ENCODE results near the gene OR11H7.
"Not testable (repeated sequence)": the region's sequence is repeated elsewhere in the genome, so short reads cannot be mapped to it uniquely, and the experiment has no call there.

OR11H7 gene

DNA sequence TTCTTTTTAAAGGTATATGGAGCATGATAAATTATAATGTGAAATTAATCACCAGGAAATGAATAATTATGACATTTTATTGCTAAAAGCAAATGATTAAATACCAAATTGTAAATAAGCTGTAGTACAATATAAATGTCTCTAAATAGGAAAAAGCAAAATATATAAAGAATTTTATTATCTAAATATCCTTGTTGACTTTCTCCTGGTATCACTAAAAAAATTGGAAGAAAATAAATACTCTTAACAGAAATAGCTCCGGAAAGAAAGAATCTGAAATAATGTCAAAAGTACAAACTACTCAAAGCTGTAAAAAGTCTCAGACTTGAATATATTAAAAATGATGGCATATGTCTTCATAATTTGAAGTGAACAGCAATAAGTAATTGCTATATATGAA, at the start of gene OR11H7:
Gene OR11H7 (plus strand): TSS at position 301 of the 400 bp plus-strand sequence.
- no peak for DNase-seq (ENCODE audit: low read depth in 2 of 2)

- DNase-seq (ENCODE audit: low read depth in 2 of 2), result no peak
Measured at GRCh38 chr14:20179218-20179617, 49.6 kb upstream of the OR11H7 start.

- no peak for DNase-seq (ENCODE audit: low read depth in 2 of 2)
Measured at GRCh38 chr14:20179880-20180279, 48.9 kb upstream of the OR11H7 start.

- no peak for DNase-seq (ENCODE audit: low read depth in 2 of 2)
Measured at GRCh38 chr14:20180486-20180885, 48.3 kb upstream of the OR11H7 start.

DNA sequence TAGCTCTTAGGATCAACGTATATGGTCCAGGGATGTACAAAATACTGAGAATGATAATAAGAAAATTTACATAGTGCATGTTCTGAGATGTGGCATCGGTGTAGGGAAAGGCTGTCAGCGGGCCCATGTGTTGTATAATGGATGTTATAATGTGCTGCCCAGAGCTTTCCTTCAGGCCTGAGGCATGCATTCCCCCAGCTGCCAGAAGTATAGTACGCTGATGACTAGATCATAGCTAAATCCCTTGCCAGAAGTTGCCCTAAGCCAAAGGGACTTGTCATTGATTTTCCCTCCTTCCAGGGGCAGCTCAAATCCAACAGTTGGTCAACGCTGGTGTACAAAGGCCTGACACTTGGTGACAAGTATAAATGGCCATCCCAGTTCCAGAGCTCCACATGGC, 44.6 kb upstream of the OR11H7 start:
- DNase-seq (ENCODE audit: low read depth in 2 of 2), result no peak

- no peak for DNase-seq (ENCODE audit: low read depth in 2 of 2)
Measured at GRCh38 chr14:20190596-20190995, 38.2 kb upstream of the OR11H7 start, which contains the start of gene OR11G2. Gene OR11G2, plus strand, starts transcription at chr14:20190896. Its CDS starts 6,542 bp downstream, at chr14:20197438.

DNA sequence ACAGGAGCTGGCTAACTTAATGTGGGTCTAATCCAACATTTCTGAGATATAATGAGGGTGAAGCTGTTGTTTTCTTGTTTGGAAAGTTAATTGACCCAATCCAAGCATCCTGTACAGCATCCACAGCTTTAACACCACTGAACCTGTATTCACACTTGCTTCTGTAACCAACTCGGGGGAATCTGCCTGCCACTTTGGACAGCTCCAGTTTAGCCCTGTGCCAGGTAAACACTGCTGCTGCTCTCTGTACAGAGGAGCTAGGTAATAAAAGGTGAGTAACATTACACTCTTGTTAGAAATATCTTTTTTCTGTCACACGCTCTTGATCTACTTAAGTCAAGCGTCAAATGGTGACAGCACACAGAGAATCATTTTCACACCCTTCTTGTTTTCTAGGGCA, 37.4 kb upstream of the OR11H7 start:
- no peak for DNase-seq (ENCODE audit: low read depth in 2 of 2)

DNA sequence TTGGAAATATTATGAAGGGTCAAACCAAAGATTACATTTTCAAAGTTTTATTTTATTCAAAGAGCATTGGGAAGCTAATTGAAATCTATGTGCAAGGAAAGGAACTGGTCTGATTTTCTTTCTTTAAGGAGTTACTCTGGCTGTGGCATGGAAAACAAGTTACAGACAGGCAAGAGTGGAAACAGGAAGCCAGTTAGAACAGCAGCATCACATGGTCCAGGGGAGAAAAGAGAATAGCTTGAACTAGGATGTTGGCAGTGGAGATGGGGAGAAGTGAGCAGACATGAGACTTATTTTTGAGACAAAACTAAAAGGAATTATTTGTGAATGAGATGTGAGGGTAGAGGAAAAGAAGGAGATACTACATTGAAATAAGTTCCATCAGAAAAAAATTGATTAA, 34.7 kb upstream of the OR11H7 start:
- no peak for DNase-seq (ENCODE audit: low read depth in 2 of 2)

DNA sequence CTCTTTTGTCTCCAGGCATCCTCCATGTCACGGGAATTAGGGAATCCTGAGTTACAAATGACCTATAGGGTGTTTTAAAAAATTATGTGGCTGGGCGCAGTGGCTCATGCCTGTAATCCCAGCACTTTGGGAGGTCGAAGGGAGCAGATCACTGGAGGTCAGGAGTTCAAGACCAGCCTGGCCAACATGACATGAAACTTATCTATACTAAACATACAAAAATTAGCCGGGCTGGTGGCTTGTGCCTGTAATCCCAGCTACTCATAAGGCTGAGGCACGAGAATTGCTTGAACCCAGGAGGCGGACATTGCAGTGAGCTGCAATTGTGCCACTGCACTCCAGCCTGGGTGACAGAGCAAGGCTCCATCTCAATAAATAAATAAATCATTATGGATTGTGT, 33.6 kb upstream of the OR11H7 start:
- DNase-seq (ENCODE audit: low read depth in 2 of 2), result not testable (repeated sequence)

DNA sequence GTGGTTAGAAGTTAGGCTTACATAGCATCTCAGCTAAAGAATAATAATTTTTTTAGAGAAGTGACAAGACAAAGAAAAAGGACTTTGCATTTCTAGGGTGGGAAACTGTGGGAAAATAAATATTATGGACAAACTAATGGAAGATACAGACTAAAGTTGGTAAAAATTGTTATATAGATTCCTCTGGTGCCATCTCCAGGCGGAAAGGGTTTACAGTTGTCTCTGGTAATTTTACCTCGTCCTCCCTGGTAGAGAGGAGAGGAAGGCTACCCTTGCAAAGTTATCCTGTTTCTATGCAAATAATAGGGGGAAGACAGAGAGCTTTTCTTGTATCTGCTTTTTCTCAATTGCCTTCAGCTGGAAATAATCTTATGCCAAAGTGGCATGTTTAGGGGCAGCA, 32.9 kb upstream of the OR11H7 start:
- no peak for DNase-seq (ENCODE audit: low read depth in 2 of 2)

- DNase-seq (ENCODE audit: low read depth in 2 of 2), result no peak
Measured at GRCh38 chr14:20197459-20197858, 31.3 kb upstream of the OR11H7 start.

DNA sequence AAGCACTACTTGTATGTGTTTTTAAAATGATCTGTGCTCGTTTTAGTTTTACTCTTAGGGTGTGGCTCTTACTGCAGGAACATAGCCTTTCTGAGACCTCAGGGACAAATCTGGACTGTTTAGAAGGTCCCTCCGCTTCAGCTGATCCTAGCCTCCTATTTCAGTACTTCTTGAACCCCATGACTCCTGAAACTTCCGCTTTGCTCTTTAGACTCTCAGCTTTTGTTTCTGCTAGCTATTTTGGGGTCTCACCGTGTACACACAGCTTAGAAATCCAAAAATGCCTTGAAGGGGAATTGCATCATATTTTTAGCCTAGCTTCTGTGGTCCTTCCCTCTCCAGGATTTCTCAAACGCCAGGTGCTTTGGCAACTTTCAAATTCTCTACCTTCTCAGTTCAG, 29.8 kb upstream of the OR11H7 start:
- no peak for DNase-seq (ENCODE audit: low read depth in 2 of 2)

- no peak for DNase-seq (ENCODE audit: low read depth in 2 of 2)
Measured at GRCh38 chr14:20204721-20205120, 24.1 kb upstream of the OR11H7 start.

DNA sequence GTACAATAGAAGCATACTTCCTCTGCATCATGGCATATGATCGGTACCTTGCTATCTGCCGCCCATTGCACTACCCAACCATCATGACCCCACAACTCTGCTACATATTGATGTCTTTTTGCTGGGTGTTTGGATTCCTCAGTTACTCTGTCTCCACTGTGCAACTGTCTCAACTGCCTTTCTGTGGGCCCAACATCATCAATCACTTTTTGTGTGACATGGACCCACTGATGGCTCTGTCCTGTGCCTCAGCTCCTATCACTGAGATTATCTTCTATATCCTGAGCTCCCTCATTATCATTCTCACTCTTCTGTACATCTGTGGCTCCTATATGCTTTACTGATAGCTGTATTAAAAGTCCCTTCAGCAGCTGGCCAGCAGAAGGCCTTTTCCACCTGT, 19.2 kb upstream of the OR11H7 start:
- DNase-seq (ENCODE audit: low read depth in 2 of 2), result no peak

DNA sequence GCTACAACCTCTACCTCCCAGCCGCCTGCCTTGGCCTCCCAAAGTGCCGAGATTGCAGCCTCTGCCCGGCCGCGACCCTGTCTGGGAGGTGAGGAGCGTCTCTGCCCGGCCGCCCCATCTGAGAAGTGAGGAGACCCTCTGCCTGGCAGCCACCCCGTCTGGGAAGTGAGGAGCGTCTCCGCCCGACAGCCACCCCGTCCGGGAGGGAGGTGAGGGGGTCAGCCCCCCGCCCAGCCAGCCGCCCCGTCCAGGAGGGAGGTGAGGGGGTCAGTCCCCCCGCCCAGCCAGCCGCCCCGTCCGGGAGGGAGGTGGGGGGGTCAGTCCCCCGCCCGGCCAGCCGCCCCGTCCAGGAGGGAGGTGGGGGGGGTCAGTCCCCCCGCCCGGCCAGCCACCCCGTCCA, 16.4 kb upstream of the OR11H7 start:
- DNase-seq (ENCODE audit: low read depth in 2 of 2), result not testable (repeated sequence)

- no peak for DNase-seq (ENCODE audit: low read depth in 2 of 2)
Measured at GRCh38 chr14:20215196-20215595, 13.6 kb upstream of the OR11H7 start.

DNA sequence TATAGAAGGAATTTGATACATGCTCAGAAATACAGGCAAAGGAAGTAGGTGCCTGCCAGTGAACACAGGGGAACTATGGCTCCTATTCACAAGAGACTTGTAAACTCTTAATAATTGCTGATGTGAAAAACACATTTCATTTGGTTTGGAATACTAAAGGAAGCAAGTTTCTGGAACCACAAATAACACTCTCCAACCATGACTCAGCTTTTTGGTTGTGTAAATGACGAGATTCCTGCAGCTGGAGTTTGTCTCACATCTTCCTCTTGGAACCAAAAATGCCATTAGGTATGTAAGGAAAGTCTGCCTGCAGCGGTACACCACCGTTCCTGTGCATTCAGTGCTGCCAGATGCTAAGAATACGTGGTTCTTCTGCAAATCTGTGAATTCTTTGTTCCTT, 9.7 kb upstream of the OR11H7 start:
- DNase-seq (ENCODE audit: low read depth in 2 of 2), result no peak

DNA sequence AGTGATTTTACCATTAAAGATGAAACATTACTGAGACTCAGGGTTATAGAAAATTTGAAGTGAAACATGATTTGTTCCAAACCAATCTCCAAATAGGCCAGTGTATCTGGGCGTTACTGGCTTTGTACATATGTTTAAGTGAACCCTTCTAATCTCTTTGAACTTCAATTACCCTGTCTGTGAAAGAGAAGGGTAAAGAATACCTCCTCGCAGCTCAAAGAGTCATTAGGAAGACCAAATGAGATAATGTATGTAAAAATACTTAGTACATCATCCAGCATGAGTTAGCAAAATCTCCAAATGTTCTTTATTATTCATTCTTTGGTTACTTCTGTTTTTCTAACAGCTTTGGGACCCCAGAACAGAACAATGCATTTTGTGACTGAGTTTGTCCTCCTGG, 5.4 kb upstream of the OR11H7 start, which contains the start of gene OR11H6:
Gene OR11H6 (plus strand): TSS at position 301 of the 400 bp plus-strand sequence. CDS start 0 bp downstream, at position 301.
- no peak for DNase-seq (ENCODE audit: low read depth in 2 of 2)

GRCh38 chr14:20235415-20235814, 6.6 kb downstream of the OR11H7 start:
- DNase-seq (ENCODE audit: low read depth in 2 of 2), result not testable (repeated sequence)

GRCh38 chr14:20247646-20248246, 19.0 kb downstream of the OR11H7 start:
- no peak for DNase-seq (ENCODE audit: low read depth in 2 of 2)

DNA sequence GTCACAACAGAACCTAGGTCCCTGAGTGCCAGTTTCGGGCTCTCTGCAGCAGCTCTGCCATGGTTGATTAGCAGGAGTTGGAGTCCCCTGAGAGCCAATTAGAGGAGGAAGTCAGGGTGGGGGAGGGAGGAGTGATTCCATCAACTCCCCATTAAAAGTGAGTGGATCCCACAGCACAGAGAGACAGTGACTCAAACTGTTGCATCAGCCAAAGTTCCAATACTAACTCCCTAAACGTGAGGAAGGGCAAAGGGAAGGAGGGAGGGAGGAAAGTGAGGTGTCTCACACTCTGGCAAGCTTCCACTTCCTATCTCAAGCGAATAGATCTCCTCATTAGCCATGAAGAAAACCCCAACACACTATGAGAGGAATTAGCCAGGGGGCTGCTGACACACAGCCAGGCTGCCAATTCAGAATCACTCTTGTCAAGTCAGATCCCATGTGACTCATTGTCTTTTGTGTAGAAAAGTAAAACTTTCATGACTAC, 33.9 kb downstream of the OR11H7 start:
- DNase-seq (ENCODE audit: low read depth in 2 of 2), result no peak

GRCh38 chr14:20264361-20264760, 35.6 kb downstream of the OR11H7 start:
- not testable (repeated sequence) for DNase-seq (ENCODE audit: low read depth in 2 of 2)

- DNase-seq (ENCODE audit: low read depth in 2 of 2), result no peak
Measured at GRCh38 chr14:20274062-20274461, 45.3 kb downstream of the OR11H7 start.

DNA sequence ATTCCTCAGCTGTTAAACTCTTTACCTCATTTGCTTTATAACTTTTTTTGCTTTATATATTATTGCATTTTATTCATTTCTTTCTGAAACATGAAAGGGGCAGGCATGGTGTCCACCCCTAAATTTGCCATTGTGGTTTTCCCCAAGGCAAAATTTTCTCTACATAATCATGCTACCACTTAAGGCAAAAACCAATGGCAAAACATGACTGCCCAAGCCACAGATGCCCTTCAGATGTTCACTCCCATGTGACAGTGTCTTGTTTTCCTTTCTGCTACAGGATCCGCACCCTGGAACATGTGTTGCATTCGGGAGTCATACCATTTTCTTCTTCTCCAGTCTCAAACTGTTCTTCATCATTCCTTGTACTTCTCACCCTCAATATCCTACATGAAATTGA, 48.6 kb downstream of the OR11H7 start:
- DNase-seq (ENCODE audit: low read depth in 2 of 2), result no peak

Measured in stimulated activated CD4-positive, alpha-beta T cell treated with anti-CD3 and anti-CD28 coated beads, Interleukin-1b, Interleukin-23, amount 100 ng/mL, for 4 hours (primary cell).